Breast epithelium (tissue), 4 donors: ENCODE results near the gene EIF4H. TPM values are rescaled to one million over a fixed set of nuclear protein-coding genes. Genes with fewer than 3 reads are reported as not detected.
"Not testable (repeated sequence)": the region's sequence is repeated elsewhere in the genome, so short reads cannot be mapped to it uniquely, and the experiment has no call there.

Experiments
- DNase-seq, 2 donors: peaks; one replicate each; pipeline ENCODE4 v3.0.0-alpha.2; 2019; ENCODE audit warnings: low spot score in 2 of 2
- H3K27ac ChIP-seq, 2 donors: fragments of 200-600 bp; sonication (generic) in 1 of 2; one replicate each; pipeline ENCODE4 v1.5.1; 2016 to 2019; ENCODE audit warnings: mild to moderate bottlenecking in 1 of 2
- H3K27me3 ChIP-seq, 2 donors: fragments of 200-600 bp; sonication (generic) in 1 of 2; one replicate each; pipeline versions ENCODE4 v1.5.1 to v1.6.0; 2017 to 2019; ENCODE audit warnings: control low read depth in 1 of 2, mild to moderate bottlenecking in 1 of 2
- H3K36me3 ChIP-seq: fragments of 200-600 bp; one replicate; pipeline ENCODE4 v1.5.1; 2019
- H3K4me1 ChIP-seq, 2 donors: fragments of 200-600 bp; sonication (generic); one replicate each; pipeline ENCODE4 v1.5.1; 2016 to 2019; ENCODE audit warnings: control low read depth in 1 of 2
- H3K4me3 ChIP-seq, 3 donors: fragments of 200-600 bp; sonication (generic); 1 replicate in 2 of 3; 2 replicates in 1 of 3; pipeline ENCODE4 v1.5.1; 2016 to 2019; ENCODE audit warnings: mild to moderate bottlenecking in 3 of 3, moderate library complexity in 2 of 3
- H3K9me3 ChIP-seq, 2 donors: fragments of 200-600 bp; sonication (generic) in 1 of 2; one replicate each; pipeline ENCODE4 v1.5.1; 2016 to 2019; ENCODE audit warnings: control low read depth in 1 of 2
- CTCF ChIP-seq, 3 donors: fragments of 450-650 bp; IDR thresholded peaks; one replicate each; pipeline ENCODE4 v1.5.1; 2016 to 2017; ENCODE audit warnings: antibody characterized with exemption in 3 of 3, mild to moderate bottlenecking in 3 of 3, moderate library complexity in 3 of 3
- POLR2A ChIP-seq: fragments of 450-650 bp; IDR thresholded peaks from one replicate; pipeline ENCODE4 v1.6.1; 2016; ENCODE audit warnings: antibody characterized with exemption, mild to moderate bottlenecking, moderate library complexity
- POLR2AphosphoS5 ChIP-seq, 3 donors: sonication (generic); formaldehyde crosslinking; IDR thresholded peaks; one replicate each; pipeline ENCODE4 v1.6.1; 2017; ENCODE audit warnings: antibody characterized with exemption in 3 of 3
- intact Hi-C: fragments of 100-400 bp; cut with DNase I; formaldehyde crosslinking; loops from one replicate; pipeline ENCODE4 v1.15.1; 2023; ENCODE audit warnings: low total_unique reads
- total RNA-seq, 3 donors: library from RNA; depleted of rRNA; stranded (reverse); fragments of >200 nt; gene quantifications; one replicate each; pipeline ENCODE4 v1.1.0, GENCODE V29; 2016

The EIF4H gene
- total RNA-seq, 3 donors from 2014 or later = 199 to 256 (median 238) TPM

- Histone ChIP-seq H3K27me3 (no peaks in the 10 kb centered on the region), H3K36me3 (no peaks in the 10 kb centered on the region), H3K4me3 (no peak overlapping the region), H3K4me1 (no peaks in the 10 kb centered on the region), H3K27ac (no peak overlapping the region), H3K9me3 (no peaks in the 10 kb centered on the region)
- TF ChIP-seq POLR2AphosphoS5 (IDR thresholded peaks at IDR 0.05) (no peak), POLR2A (no peak), CTCF (IDR thresholded peaks at IDR 0.05) (no peak)
- intact Hi-C loops = no loop called here
- no peak for DNase-seq
Observed at GRCh38 chr7:74221713-74222112, 47.6 kb downstream of the EIF4H start.

DNA sequence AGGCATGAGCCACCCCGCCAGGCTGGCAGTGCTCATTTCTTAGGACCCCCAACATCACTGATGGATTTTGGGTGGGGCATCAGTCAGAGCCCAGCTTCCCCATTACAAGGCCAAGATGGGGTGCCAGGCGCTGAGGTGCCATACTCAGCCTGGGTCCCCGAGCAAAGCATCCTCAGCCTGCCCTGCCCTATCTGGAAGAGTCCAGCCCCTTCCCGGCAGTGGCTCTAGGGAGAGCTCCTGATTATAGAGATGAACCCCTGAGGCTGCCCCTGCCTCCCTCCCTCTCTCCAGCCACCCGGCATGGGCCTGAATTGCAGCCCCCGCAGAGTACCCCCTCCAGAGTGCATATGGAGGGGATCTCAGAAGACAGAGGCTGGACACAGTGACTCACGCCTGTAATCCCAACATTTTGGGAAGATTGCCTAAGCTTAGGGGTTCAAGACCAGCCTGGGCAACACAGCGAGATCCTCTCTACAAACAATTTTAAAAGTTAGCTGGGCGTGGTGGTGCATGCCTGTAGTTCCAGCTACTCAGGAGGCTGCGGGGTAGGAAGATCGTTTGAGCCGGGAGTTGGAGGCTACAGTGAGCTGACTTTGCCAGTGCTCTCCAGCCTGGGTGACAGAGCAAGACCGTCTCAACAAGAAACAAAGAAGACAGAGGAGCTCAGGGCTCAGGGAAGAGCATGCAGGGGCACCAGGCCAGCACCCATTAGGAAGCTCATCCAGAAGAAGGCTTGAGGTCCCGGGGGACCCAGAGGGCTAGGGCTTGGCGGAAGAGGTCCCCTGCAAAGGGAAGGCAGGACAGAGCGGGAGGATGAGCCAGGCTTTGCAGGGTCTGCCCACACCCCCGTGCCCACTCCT, 48.9 kb downstream of the EIF4H start:
- intact Hi-C loops = no loop called here

GRCh38 chr7:74223711-74224510, 49.8 kb downstream of the EIF4H start:
- TF ChIP-seq CTCF (IDR thresholded peaks at IDR 0.05) = no peak
- TF ChIP-seq POLR2A = no peak
- no peak for TF ChIP-seq POLR2AphosphoS5 (IDR thresholded peaks at IDR 0.05)
- Histone ChIP-seq H3K36me3 (no peaks in the 10 kb centered on the region), H3K27ac (no peak overlapping the region), H3K4me3 (no peak overlapping the region), H3K27me3 (no peaks in the 10 kb centered on the region), H3K9me3 (no peaks in the 10 kb centered on the region), H3K4me1 (no peaks in the 10 kb centered on the region)
- intact Hi-C loops = no loop called here
- no peak for DNase-seq

More for the DNA sequence above, 48.9 kb downstream of the EIF4H start:
- Histone ChIP-seq H3K4me3 (no peak overlapping the region), H3K9me3 (no peaks in the 10 kb centered on the region), H3K36me3 (no peaks in the 10 kb centered on the region), H3K27me3 (no peaks in the 10 kb centered on the region), H3K4me1 (no peaks in the 10 kb centered on the region), H3K27ac (no peak overlapping the region)
- no peak for DNase-seq
- no peak for TF ChIP-seq CTCF (IDR thresholded peaks at IDR 0.05)
- no peak for TF ChIP-seq POLR2A
- no peak for TF ChIP-seq POLR2AphosphoS5 (IDR thresholded peaks at IDR 0.05)

- H3K4me3 ChIP-seq = no peak overlapping the region
- intact Hi-C loops = no loop called here
- TF ChIP-seq POLR2A (no peak), CTCF (IDR thresholded peaks at IDR 0.05) (no peak), POLR2AphosphoS5 (IDR thresholded peaks at IDR 0.05) (no peak)
- H3K36me3 ChIP-seq = no peaks in the 10 kb centered on the region
- no peaks in the 10 kb centered on the region for H3K9me3 ChIP-seq
- no peak for DNase-seq
- no peak overlapping the region for H3K27ac ChIP-seq
- H3K27me3 ChIP-seq = no peaks in the 10 kb centered on the region
- H3K4me1 ChIP-seq = no peaks in the 10 kb centered on the region
Observed at GRCh38 chr7:74224511-74224832, 50.3 kb downstream of the EIF4H start.

GRCh38 chr7:74224907-74225306, 50.8 kb downstream of the EIF4H start:
- H3K4me1 ChIP-seq, H3K36me3 ChIP-seq, intact Hi-C loops, H3K27me3 ChIP-seq, H3K4me3 ChIP-seq, H3K27ac ChIP-seq, H3K9me3 ChIP-seq, DNase-seq: not testable (repeated sequence)
